WTC11 (cell line): ENCODE measurements around the gene NUP62. TPM values are rescaled to one million over a fixed set of nuclear protein-coding genes. Genes with fewer than 3 reads are reported as not detected.

Source experiments
- FOXK1 ChIP-seq: sonication (generic); formaldehyde crosslinking; IDR thresholded peaks from 2 replicates; pipeline ENCODE4 v1.8.0; 2022; ENCODE audit warnings: mild to moderate bottlenecking, moderate library complexity, missing genetic modification reagents
- HMGA2 ChIP-seq: fragments of 250-450 bp; sonication (Bioruptor Pico); IDR thresholded peaks from 2 replicates; pipeline ENCODE4 v1.4.0; 2021; ENCODE audit warnings: mild to moderate bottlenecking, moderate library complexity
- JUN ChIP-seq: sonication (generic); formaldehyde crosslinking; IDR thresholded peaks from 2 replicates; pipeline ENCODE4 v1.8.0; 2023; ENCODE audit warnings: mild to moderate bottlenecking, missing genetic modification reagents
- NFE2L1 ChIP-seq: sonication (generic); formaldehyde crosslinking; IDR thresholded peaks from 2 replicates; pipeline ENCODE4 v1.8.1; 2023; ENCODE audit warnings: missing genetic modification reagents
- NR3C1 ChIP-seq: sonication (generic); formaldehyde crosslinking; conservative IDR thresholded peaks from 2 replicates; pipeline ENCODE4 v1.8.1; 2023; ENCODE audit warnings: low read depth, mild to moderate bottlenecking, missing genetic modification reagents
- RELA ChIP-seq: sonication (generic); formaldehyde crosslinking; IDR thresholded peaks from 2 replicates; pipeline ENCODE4 v1.8.1; 2022; ENCODE audit warnings: missing genetic modification reagents, mild to moderate bottlenecking, borderline replicate concordance
- SMAD4 ChIP-seq: sonication (generic); formaldehyde crosslinking; IDR thresholded peaks from 2 replicates; pipeline ENCODE4 v1.8.0; 2022; ENCODE audit warnings: mild to moderate bottlenecking, missing genetic modification reagents
- TEAD1 ChIP-seq: sonication (generic); formaldehyde crosslinking; IDR thresholded peaks from 2 replicates; pipeline ENCODE4 v1.8.0; 2022; ENCODE audit warnings: mild to moderate bottlenecking, missing genetic modification reagents
- TP53 ChIP-seq: sonication (generic); formaldehyde crosslinking; IDR thresholded peaks from 2 replicates; pipeline ENCODE4 v1.8.1; 2023; ENCODE audit warnings: mild to moderate bottlenecking, missing genetic modification reagents
- ZBTB21 ChIP-seq: sonication (generic); formaldehyde crosslinking; IDR thresholded peaks from 2 replicates; pipeline ENCODE4 v1.8.1; 2023; ENCODE audit warnings: mild to moderate bottlenecking, missing genetic modification reagents, borderline replicate concordance
- ZNF138 ChIP-seq: sonication (generic); formaldehyde crosslinking; conservative IDR thresholded peaks from 2 replicates; pipeline ENCODE4 v1.8.1; 2022; ENCODE audit warnings: mild to moderate bottlenecking, moderate library complexity, missing genetic modification reagents
- ZNF317 ChIP-seq: sonication (generic); formaldehyde crosslinking; IDR thresholded peaks from 2 replicates; pipeline ENCODE4 v1.8.1; 2023; ENCODE audit warnings: low read depth, mild to moderate bottlenecking, moderate library complexity, missing genetic modification reagents, borderline replicate concordance
- ZNF423 ChIP-seq: fragments of 250-450 bp; sonication (Bioruptor Pico); IDR thresholded peaks from 2 replicates; pipeline ENCODE4 v2.1.2; 2022; ENCODE audit warnings: mild to moderate bottlenecking, moderate library complexity
- total RNA-seq: library from RNA; stranded (reverse); gene quantifications from 3 replicates; pipeline ENCODE4 v1.2.3, GENCODE V29; 2021
- TF ChIP-seq, protein P1 (sequence below): sonication (generic); formaldehyde crosslinking; IDR thresholded peaks from 2 replicates; pipeline ENCODE4 v1.8.1; 2022; ENCODE audit warnings: mild to moderate bottlenecking, moderate library complexity, missing genetic modification reagents
- TF ChIP-seq, protein P2 (sequence below): sonication (generic); formaldehyde crosslinking; IDR thresholded peaks from 2 replicates; pipeline ENCODE4 v1.8.0; 2022; ENCODE audit warnings: mild to moderate bottlenecking, missing genetic modification reagents
- TF ChIP-seq, protein P3 (sequence below): fragments of 250-450 bp; sonication (Bioruptor Pico); IDR thresholded peaks from 2 replicates; pipeline ENCODE4 v1.9.0; 2021; ENCODE audit warnings: mild to moderate bottlenecking
- TF ChIP-seq, protein P4 (sequence below): fragments of 250-450 bp; sonication (Bioruptor Pico); IDR thresholded peaks from 2 replicates; pipeline ENCODE4 v1.9.0; 2021; ENCODE audit warnings: mild to moderate bottlenecking, borderline replicate concordance
- TF ChIP-seq, protein P5 (sequence below): sonication (generic); formaldehyde crosslinking; IDR thresholded peaks from 2 replicates; pipeline ENCODE4 v1.8.1; 2023; ENCODE audit warnings: mild to moderate bottlenecking, missing genetic modification reagents, moderate library complexity
- TF ChIP-seq, protein P6 (sequence below): sonication (generic); formaldehyde crosslinking; IDR thresholded peaks from 2 replicates; pipeline ENCODE4 v1.8.0; 2023; ENCODE audit warnings: missing genetic modification reagents, mild to moderate bottlenecking, borderline replicate concordance
- TF ChIP-seq, protein P7 (sequence below): sonication (generic); formaldehyde crosslinking; IDR thresholded peaks from 2 replicates; pipeline ENCODE4 v1.8.0; 2023; ENCODE audit warnings: missing genetic modification reagents
- TF ChIP-seq, protein P8 (sequence below): sonication (generic); formaldehyde crosslinking; IDR thresholded peaks from 2 replicates; pipeline ENCODE4 v1.8.1; 2023; ENCODE audit warnings: mild to moderate bottlenecking, missing genetic modification reagents

The NUP62 gene
- total RNA-seq, 1 experiment from 2014 or later, result 87.1 TPM

DNA sequence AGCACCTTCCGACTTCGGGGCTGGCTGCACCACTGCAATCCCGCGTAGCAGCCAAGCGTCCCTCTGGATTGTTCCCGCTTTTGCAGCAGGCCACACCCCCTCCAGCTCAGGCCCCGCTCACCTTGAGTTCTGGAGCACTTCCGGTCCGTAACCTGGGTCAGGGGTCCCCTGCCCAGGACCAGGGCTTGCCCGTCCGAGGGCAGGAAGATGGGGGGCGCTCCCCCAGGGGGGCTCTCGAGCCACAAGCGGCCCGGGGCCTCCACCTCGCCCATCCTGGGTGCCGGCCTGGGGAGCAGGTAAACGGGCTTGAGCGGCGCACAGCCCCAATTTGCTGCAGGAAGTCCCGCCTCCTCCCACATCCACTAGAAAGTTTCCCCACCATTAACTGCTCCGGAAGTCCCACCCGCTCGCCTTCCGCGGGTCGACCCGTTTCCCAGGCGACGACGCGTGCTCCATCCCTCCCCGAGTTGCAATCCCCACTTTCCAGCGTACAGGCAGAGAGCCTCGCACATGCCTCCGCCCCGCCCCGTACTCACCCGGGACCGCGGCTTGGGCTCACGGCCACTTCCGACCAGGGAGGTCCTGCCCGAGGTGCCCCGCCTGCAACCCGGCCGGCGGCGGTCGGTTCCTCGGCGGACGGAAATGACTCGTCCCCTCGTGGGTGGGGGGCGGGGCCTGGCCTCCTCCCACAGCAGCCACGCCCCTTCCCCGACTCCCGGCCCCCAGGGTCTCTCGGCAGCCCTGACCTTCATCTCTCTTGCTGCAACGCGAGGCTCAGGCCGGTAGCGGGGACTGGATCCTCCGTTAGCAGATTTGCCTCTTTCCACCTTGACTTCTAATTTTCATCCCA, 62.1 kb downstream of the NUP62 start, which contains the start of gene PNKP (continued):
- TF ChIP-seq NFE2L1, result peak; percentile 27; the same call in 1 of the 2 replicates
- no peak for TF ChIP-seq ZNF317 (CRISPR knock-in tag)
- TF ChIP-seq, protein P1, sequence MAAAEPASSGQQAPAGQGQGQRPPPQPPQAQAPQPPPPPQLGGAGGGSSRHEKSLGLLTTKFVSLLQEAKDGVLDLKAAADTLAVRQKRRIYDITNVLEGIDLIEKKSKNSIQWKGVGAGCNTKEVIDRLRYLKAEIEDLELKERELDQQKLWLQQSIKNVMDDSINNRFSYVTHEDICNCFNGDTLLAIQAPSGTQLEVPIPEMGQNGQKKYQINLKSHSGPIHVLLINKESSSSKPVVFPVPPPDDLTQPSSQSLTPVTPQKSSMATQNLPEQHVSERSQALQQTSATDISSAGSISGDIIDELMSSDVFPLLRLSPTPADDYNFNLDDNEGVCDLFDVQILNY (CRISPR knock-in tag), result peak; percentile 89
- no peak for TF ChIP-seq SMAD4 (CRISPR knock-in tag)
- TF ChIP-seq, protein P2, sequence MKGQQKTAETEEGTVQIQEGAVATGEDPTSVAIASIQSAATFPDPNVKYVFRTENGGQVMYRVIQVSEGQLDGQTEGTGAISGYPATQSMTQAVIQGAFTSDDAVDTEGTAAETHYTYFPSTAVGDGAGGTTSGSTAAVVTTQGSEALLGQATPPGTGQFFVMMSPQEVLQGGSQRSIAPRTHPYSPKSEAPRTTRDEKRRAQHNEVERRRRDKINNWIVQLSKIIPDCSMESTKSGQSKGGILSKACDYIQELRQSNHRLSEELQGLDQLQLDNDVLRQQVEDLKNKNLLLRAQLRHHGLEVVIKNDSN (CRISPR knock-in tag), result peak; percentile 61; the same call in 1 of the 2 replicates
- peak; percentile 50 for TF ChIP-seq TEAD1 (CRISPR knock-in tag)
- no peak; the same call in 1 of the 2 replicates for TF ChIP-seq ZNF423 (CRISPR knock-in tag)
- TF ChIP-seq JUN (CRISPR knock-in tag), result no peak
- TF ChIP-seq, protein P3, sequence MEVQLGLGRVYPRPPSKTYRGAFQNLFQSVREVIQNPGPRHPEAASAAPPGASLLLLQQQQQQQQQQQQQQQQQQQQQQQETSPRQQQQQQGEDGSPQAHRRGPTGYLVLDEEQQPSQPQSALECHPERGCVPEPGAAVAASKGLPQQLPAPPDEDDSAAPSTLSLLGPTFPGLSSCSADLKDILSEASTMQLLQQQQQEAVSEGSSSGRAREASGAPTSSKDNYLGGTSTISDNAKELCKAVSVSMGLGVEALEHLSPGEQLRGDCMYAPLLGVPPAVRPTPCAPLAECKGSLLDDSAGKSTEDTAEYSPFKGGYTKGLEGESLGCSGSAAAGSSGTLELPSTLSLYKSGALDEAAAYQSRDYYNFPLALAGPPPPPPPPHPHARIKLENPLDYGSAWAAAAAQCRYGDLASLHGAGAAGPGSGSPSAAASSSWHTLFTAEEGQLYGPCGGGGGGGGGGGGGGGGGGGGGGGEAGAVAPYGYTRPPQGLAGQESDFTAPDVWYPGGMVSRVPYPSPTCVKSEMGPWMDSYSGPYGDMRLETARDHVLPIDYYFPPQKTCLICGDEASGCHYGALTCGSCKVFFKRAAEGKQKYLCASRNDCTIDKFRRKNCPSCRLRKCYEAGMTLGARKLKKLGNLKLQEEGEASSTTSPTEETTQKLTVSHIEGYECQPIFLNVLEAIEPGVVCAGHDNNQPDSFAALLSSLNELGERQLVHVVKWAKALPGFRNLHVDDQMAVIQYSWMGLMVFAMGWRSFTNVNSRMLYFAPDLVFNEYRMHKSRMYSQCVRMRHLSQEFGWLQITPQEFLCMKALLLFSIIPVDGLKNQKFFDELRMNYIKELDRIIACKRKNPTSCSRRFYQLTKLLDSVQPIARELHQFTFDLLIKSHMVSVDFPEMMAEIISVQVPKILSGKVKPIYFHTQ, result no peak
- TF ChIP-seq TP53, result 0 out of 2 replicates have a peak, but pooled peaks have one; percentile 54
- TF ChIP-seq FOXK1 (CRISPR knock-in tag), result peak; percentile 88; the same call in 1 of the 2 replicates
- TF ChIP-seq, protein P4, sequence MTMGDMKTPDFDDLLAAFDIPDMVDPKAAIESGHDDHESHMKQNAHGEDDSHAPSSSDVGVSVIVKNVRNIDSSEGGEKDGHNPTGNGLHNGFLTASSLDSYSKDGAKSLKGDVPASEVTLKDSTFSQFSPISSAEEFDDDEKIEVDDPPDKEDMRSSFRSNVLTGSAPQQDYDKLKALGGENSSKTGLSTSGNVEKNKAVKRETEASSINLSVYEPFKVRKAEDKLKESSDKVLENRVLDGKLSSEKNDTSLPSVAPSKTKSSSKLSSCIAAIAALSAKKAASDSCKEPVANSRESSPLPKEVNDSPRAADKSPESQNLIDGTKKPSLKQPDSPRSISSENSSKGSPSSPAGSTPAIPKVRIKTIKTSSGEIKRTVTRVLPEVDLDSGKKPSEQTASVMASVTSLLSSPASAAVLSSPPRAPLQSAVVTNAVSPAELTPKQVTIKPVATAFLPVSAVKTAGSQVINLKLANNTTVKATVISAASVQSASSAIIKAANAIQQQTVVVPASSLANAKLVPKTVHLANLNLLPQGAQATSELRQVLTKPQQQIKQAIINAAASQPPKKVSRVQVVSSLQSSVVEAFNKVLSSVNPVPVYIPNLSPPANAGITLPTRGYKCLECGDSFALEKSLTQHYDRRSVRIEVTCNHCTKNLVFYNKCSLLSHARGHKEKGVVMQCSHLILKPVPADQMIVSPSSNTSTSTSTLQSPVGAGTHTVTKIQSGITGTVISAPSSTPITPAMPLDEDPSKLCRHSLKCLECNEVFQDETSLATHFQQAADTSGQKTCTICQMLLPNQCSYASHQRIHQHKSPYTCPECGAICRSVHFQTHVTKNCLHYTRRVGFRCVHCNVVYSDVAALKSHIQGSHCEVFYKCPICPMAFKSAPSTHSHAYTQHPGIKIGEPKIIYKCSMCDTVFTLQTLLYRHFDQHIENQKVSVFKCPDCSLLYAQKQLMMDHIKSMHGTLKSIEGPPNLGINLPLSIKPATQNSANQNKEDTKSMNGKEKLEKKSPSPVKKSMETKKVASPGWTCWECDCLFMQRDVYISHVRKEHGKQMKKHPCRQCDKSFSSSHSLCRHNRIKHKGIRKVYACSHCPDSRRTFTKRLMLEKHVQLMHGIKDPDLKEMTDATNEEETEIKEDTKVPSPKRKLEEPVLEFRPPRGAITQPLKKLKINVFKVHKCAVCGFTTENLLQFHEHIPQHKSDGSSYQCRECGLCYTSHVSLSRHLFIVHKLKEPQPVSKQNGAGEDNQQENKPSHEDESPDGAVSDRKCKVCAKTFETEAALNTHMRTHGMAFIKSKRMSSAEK (CRISPR knock-in tag), result peak; percentile 19; the same call in 1 of the 2 replicates
- no peak for TF ChIP-seq RELA (CRISPR knock-in tag)
- TF ChIP-seq NR3C1 (CRISPR knock-in tag), result no peak
- TF ChIP-seq, protein P5, sequence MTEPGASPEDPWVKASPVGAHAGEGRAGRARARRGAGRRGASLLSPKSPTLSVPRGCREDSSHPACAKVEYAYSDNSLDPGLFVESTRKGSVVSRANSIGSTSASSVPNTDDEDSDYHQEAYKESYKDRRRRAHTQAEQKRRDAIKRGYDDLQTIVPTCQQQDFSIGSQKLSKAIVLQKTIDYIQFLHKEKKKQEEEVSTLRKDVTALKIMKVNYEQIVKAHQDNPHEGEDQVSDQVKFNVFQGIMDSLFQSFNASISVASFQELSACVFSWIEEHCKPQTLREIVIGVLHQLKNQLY (CRISPR knock-in tag), result no peak
- TF ChIP-seq, protein P6, sequence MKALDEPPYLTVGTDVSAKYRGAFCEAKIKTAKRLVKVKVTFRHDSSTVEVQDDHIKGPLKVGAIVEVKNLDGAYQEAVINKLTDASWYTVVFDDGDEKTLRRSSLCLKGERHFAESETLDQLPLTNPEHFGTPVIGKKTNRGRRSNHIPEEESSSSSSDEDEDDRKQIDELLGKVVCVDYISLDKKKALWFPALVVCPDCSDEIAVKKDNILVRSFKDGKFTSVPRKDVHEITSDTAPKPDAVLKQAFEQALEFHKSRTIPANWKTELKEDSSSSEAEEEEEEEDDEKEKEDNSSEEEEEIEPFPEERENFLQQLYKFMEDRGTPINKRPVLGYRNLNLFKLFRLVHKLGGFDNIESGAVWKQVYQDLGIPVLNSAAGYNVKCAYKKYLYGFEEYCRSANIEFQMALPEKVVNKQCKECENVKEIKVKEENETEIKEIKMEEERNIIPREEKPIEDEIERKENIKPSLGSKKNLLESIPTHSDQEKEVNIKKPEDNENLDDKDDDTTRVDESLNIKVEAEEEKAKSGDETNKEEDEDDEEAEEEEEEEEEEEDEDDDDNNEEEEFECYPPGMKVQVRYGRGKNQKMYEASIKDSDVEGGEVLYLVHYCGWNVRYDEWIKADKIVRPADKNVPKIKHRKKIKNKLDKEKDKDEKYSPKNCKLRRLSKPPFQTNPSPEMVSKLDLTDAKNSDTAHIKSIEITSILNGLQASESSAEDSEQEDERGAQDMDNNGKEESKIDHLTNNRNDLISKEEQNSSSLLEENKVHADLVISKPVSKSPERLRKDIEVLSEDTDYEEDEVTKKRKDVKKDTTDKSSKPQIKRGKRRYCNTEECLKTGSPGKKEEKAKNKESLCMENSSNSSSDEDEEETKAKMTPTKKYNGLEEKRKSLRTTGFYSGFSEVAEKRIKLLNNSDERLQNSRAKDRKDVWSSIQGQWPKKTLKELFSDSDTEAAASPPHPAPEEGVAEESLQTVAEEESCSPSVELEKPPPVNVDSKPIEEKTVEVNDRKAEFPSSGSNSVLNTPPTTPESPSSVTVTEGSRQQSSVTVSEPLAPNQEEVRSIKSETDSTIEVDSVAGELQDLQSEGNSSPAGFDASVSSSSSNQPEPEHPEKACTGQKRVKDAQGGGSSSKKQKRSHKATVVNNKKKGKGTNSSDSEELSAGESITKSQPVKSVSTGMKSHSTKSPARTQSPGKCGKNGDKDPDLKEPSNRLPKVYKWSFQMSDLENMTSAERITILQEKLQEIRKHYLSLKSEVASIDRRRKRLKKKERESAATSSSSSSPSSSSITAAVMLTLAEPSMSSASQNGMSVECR, result 0 out of 2 replicates have a peak, but pooled peaks have one; percentile 36
- no peak for TF ChIP-seq ZBTB21
- TF ChIP-seq, protein P7, sequence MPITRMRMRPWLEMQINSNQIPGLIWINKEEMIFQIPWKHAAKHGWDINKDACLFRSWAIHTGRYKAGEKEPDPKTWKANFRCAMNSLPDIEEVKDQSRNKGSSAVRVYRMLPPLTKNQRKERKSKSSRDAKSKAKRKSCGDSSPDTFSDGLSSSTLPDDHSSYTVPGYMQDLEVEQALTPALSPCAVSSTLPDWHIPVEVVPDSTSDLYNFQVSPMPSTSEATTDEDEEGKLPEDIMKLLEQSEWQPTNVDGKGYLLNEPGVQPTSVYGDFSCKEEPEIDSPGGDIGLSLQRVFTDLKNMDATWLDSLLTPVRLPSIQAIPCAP (CRISPR knock-in tag), result no peak
- TF ChIP-seq, protein P8, sequence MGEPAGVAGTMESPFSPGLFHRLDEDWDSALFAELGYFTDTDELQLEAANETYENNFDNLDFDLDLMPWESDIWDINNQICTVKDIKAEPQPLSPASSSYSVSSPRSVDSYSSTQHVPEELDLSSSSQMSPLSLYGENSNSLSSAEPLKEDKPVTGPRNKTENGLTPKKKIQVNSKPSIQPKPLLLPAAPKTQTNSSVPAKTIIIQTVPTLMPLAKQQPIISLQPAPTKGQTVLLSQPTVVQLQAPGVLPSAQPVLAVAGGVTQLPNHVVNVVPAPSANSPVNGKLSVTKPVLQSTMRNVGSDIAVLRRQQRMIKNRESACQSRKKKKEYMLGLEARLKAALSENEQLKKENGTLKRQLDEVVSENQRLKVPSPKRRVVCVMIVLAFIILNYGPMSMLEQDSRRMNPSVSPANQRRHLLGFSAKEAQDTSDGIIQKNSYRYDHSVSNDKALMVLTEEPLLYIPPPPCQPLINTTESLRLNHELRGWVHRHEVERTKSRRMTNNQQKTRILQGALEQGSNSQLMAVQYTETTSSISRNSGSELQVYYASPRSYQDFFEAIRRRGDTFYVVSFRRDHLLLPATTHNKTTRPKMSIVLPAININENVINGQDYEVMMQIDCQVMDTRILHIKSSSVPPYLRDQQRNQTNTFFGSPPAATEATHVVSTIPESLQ, result no peak
- TF ChIP-seq ZNF138 (CRISPR knock-in tag), result no peak
- no peak for TF ChIP-seq HMGA2 (CRISPR knock-in tag)
